GM23338 (cell line): Measurements from ENCODE around the gene CBX2. TPM values are rescaled to one million over a fixed set of nuclear protein-coding genes. Genes with fewer than 3 reads are reported as not detected.

ENCODE experiments used
- ATAC-seq: fragments of 200-7000 bp; cut with Tn5 transposase; 3 replicates; pipeline ENCODE4 v1.9.1; 2020
- DNase-seq: peaks from one replicate; pipeline ENCODE4 v3.0.0-alpha.2; 2015; ENCODE audit warnings: low spot score
- H2AFZ ChIP-seq: fragments of 200-600 bp; sonication (generic); 2 replicates; pipeline ENCODE4 v1.8.0; 2016; ENCODE audit warnings: antibody characterized with exemption, mild to moderate bottlenecking, moderate library complexity
- H3F3A ChIP-seq: fragments of 200-600 bp; sonication (generic); replicated peaks from 2 replicates; pipeline ENCODE4 v1.8.0; 2017; ENCODE audit warnings: antibody characterized with exemption, mixed run types, low read depth
- H3K27ac ChIP-seq: fragments of 200-600 bp; sonication (generic); 2 replicates; pipeline ENCODE4 v1.6.1; 2016; ENCODE audit warnings: low read depth
- H3K27me3 ChIP-seq: fragments of 200-600 bp; sonication (generic); 2 replicates; pipeline ENCODE4 v1.8.0; 2016; ENCODE audit warnings: mild to moderate bottlenecking, mixed run types, moderate library complexity; ENCODE audit not compliant: insufficient read depth
- H3K36me3 ChIP-seq: fragments of 200-600 bp; sonication (generic); 2 replicates; pipeline ENCODE4 v1.8.0; 2016; ENCODE audit warnings: mild to moderate bottlenecking; ENCODE audit not compliant: insufficient read depth
- H3K4me1 ChIP-seq: fragments of 200-600 bp; sonication (generic); 2 replicates; pipeline ENCODE4 v1.8.0; 2016; ENCODE audit warnings: mild to moderate bottlenecking, moderate library complexity; ENCODE audit not compliant: insufficient read depth
- H3K4me2 ChIP-seq: fragments of 200-600 bp; sonication (generic); 2 replicates; pipeline ENCODE4 v1.7.1; 2017; ENCODE audit warnings: mixed run types
- H3K4me3 ChIP-seq: fragments of 200-600 bp; sonication (generic); 2 replicates; pipeline ENCODE4 v1.6.1; 2016; ENCODE audit warnings: mixed run types
- H3K79me2 ChIP-seq: fragments of 200-600 bp; sonication (generic); replicated peaks from 2 replicates; pipeline ENCODE4 v1.8.0; 2017; ENCODE audit warnings: mild to moderate bottlenecking; ENCODE audit not compliant: insufficient read depth
- H3K9me2 ChIP-seq: fragments of 200-600 bp; sonication (generic); 2 replicates; pipeline ENCODE4 v1.8.0; 2017; ENCODE audit not compliant: insufficient read depth
- H4K20me1 ChIP-seq: fragments of 200-600 bp; sonication (generic); replicated peaks from 2 replicates; pipeline ENCODE4 v1.8.0; 2017; ENCODE audit warnings: mild to moderate bottlenecking; ENCODE audit not compliant: insufficient read depth
- H3K27ac Mint-ChIP-seq: 2 replicates; pipeline ENCODE4 v1.8.0; 2020; ENCODE audit warnings: inconsistent platforms, mild to moderate bottlenecking, moderate library complexity, mixed read lengths
- H3K27me3 Mint-ChIP-seq: 3 replicates; pipeline ENCODE4 v1.8.0; 2022; ENCODE audit warnings: low read depth, mild to moderate bottlenecking, moderate library complexity, mixed read lengths, inconsistent platforms; ENCODE audit not compliant: insufficient read depth, poor library complexity
- H3K36me3 Mint-ChIP-seq: 3 replicates; pipeline ENCODE4 v1.8.0; 2021; ENCODE audit warnings: low read depth, mild to moderate bottlenecking, inconsistent platforms, moderate library complexity, mixed read lengths
- H3K4me1 Mint-ChIP-seq: 3 replicates; pipeline ENCODE4 v1.8.0; 2020; ENCODE audit warnings: mild to moderate bottlenecking, inconsistent platforms, mixed read lengths
- H3K4me3 Mint-ChIP-seq: 3 replicates; pipeline ENCODE4 v1.8.0; 2021; ENCODE audit warnings: moderate library complexity, mild to moderate bottlenecking, inconsistent platforms, mixed read lengths
- H3K9me3 Mint-ChIP-seq: 3 replicates; pipeline ENCODE4 v1.8.0; 2020; ENCODE audit warnings: moderate library complexity, mild to moderate bottlenecking, inconsistent platforms, mixed read lengths
- CREB1 ChIP-seq: fragments of 250-450 bp; sonication (Bioruptor Pico); IDR thresholded peaks from 2 replicates; pipeline ENCODE4 v1.5.0; 2020; ENCODE audit warnings: low read depth, mild to moderate bottlenecking, moderate library complexity
- EZH2 ChIP-seq: fragments of 200-600 bp; sonication (generic); IDR thresholded peaks from one replicate; pipeline ENCODE4 v1.8.0; 2017; ENCODE audit warnings: antibody characterized with exemption, mild to moderate bottlenecking, low read depth; ENCODE audit not compliant: unreplicated experiment
- JUNB ChIP-seq: IDR thresholded peaks from one replicate; pipeline ENCODE4 v1.6.1; 2016; ENCODE audit warnings: antibody characterized with exemption; ENCODE audit not compliant: unreplicated experiment
- POLR2AphosphoS5 ChIP-seq: IDR thresholded peaks from 2 replicates; pipeline ENCODE4 v1.6.1; 2016; ENCODE audit warnings: antibody characterized with exemption, low read depth
- STAT1 ChIP-seq: IDR thresholded peaks from one replicate; pipeline ENCODE4 v1.6.1; 2016; ENCODE audit warnings: antibody characterized with exemption; ENCODE audit not compliant: unreplicated experiment
- ZNF114 ChIP-seq: fragments of 250-450 bp; sonication (Bioruptor Pico); IDR thresholded peaks from 2 replicates; pipeline ENCODE4 v1.5.0; 2020; ENCODE audit warnings: mild to moderate bottlenecking, moderate library complexity
- polyA plus RNA-seq: library from polyadenylated mRNA; unstranded; fragments of >200 nt; fragmentation: Nextera tagmentation; extraction: Ambion mirVana; gene quantifications from 2 replicates; pipeline ENCODE4 v1.2.1, GENCODE V29; 2016
- total RNA-seq: library from RNA; depleted of rRNA; stranded (reverse); fragments of >200 nt; shearing (Covaris generic); gene quantifications from 2 replicates; pipeline ENCODE4 v1.2.3, GENCODE V29; 2014
- TF ChIP-seq, protein P1 (sequence below), 2 experiments: fragments of 200-600 bp in 1 of 2; sonication (generic) in 1 of 2; conservative IDR thresholded peaks; 2 replicates each; pipeline versions ENCODE4 v1.5.1 to v1.6.1; 2016 to 2017; ENCODE audit warnings: antibody characterized with exemption in 2 of 2, low read depth in 2 of 2, mild to moderate bottlenecking in 2 of 2, moderate library complexity in 1 of 2

Gene CBX2
- total and polyA plus RNA-seq, 2 experiments from 2014 or later, result 26.6 to 114 TPM

DNA sequence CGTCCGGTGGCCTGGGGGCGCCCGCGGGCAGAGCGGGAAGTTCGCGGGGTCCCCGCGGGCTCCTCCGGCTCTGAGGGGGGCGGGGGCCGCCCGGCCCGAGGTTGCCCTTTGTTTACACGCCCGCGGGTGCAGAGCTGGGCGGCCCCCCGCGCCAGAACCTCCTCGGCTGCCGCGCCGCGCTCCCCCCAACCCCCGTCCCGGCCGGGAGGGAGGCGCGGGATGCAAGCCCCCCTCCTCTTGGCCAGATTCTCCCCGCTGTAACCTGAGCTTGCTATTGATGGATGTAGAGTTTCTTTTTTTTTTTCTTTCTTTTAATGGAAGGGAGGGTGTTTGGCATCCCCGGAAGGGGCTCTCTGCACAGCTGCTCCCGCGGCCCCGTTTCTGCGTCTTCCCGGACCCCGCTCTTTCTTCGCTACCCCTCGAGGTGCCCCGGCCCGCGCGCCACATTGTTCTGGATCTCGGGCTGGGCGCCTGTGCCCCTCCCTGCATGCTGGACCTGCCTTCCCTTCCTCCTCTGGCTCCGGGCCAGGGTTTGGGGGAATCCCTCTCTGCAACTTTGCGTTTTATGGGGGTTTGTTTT lies 646 bp downstream of the CBX2 start:
- Histone ChIP-seq H2AFZ (no peak overlapping the region), H3K79me2 (peaks cover 30% of the 10 kb centered on the region), H3K4me1 (peaks cover 23% of the 10 kb centered on the region), H3K4me2 (peak overlapping the region; percentile 97), H3K36me3 (peaks cover 8% of the 10 kb centered on the region), H3K4me3 (peak overlapping the region; percentile 97), H3F3A (peaks cover 18% of the 10 kb centered on the region; the same call in 1 of the 2 replicates), H3K27me3 (peaks cover 12% of the 10 kb centered on the region), H3K27ac (peak overlapping the region; percentile 83), H3K9me2 (no peaks in the 10 kb centered on the region), H4K20me1 (peaks cover 27% of the 10 kb centered on the region)
- Mint-ChIP-seq H3K27me3 (peaks cover 33% of the 10 kb centered on the region), H3K27ac (peak overlapping the region; percentile 93), H3K4me3 (peak overlapping the region; percentile 96), H3K9me3 (no peaks in the 10 kb centered on the region; the same call in 2 of the 3 replicates), H3K36me3 (peaks cover 48% of the 10 kb centered on the region), H3K4me1 (peaks cover 48% of the 10 kb centered on the region)
- DNase-seq (peak; percentile 75), ATAC-seq (peak; percentile 43)
- TF ChIP-seq CREB1 (0 out of 2 replicates have a peak, but pooled peaks have one; percentile 27), POLR2AphosphoS5 (peak; percentile 47; the same call in 1 of the 2 replicates), STAT1 (no peak), JUNB (no peak)

GRCh38 chr17:79779084-79779529 lies 1.2 kb downstream of the CBX2 start:
- H2AFZ ChIP-seq, result no peak overlapping the region
- H3K36me3 Mint-ChIP-seq, result peaks cover 53% of the 10 kb centered on the region
- H3K4me1 ChIP-seq, result peaks cover 23% of the 10 kb centered on the region
- H3K9me2 ChIP-seq, result no peaks in the 10 kb centered on the region
- H3K36me3 ChIP-seq, result peaks cover 8% of the 10 kb centered on the region
- peak overlapping the region; percentile 97 for H3K4me2 ChIP-seq
- H3K27me3 ChIP-seq, result peaks cover 12% of the 10 kb centered on the region
- H3K4me3 Mint-ChIP-seq, result peak overlapping the region; percentile 96
- peaks cover 20% of the 10 kb centered on the region; the same call in 1 of the 2 replicates for H3F3A ChIP-seq
- peak overlapping the region; percentile 83; the same call in 1 of the 2 replicates for H3K27ac ChIP-seq
- H3K27me3 Mint-ChIP-seq, result peaks cover 34% of the 10 kb centered on the region
- DNase-seq (no peak), ATAC-seq (peak; percentile 17)
- peak overlapping the region; percentile 93 for H3K27ac Mint-ChIP-seq
- peaks cover 30% of the 10 kb centered on the region for H3K79me2 ChIP-seq
- peaks cover 28% of the 10 kb centered on the region for H4K20me1 ChIP-seq
- TF ChIP-seq ZNF114 (no peak), EZH2 (no peak), STAT1 (no peak)
- TF ChIP-seq, protein P1, sequence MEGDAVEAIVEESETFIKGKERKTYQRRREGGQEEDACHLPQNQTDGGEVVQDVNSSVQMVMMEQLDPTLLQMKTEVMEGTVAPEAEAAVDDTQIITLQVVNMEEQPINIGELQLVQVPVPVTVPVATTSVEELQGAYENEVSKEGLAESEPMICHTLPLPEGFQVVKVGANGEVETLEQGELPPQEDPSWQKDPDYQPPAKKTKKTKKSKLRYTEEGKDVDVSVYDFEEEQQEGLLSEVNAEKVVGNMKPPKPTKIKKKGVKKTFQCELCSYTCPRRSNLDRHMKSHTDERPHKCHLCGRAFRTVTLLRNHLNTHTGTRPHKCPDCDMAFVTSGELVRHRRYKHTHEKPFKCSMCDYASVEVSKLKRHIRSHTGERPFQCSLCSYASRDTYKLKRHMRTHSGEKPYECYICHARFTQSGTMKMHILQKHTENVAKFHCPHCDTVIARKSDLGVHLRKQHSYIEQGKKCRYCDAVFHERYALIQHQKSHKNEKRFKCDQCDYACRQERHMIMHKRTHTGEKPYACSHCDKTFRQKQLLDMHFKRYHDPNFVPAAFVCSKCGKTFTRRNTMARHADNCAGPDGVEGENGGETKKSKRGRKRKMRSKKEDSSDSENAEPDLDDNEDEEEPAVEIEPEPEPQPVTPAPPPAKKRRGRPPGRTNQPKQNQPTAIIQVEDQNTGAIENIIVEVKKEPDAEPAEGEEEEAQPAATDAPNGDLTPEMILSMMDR (conservative IDR thresholded peaks at IDR 0.05; ENCODE audit: low read depth in 2 of 2), result no peak
- H3K4me3 ChIP-seq, result peak overlapping the region; percentile 97
- peaks cover 48% of the 10 kb centered on the region for H3K4me1 Mint-ChIP-seq
- H3K9me3 Mint-ChIP-seq, result no peaks in the 10 kb centered on the region; the same call in 2 of the 3 replicates
